HepG2 (cell line): ENCODE measurements around the gene SEMA3F. TPM values are rescaled to one million over a fixed set of nuclear protein-coding genes. Genes with fewer than 3 reads are reported as not detected.
A peak's percentile ranks its signal among the peaks of the same experiment; 100 is the strongest.

ENCODE experiments used
- ATAD3A ChIP-seq: sonication (generic); formaldehyde crosslinking; IDR thresholded peaks from 2 replicates; pipeline ENCODE4 v1.4.0; 2020; ENCODE audit warnings: missing genetic modification reagents
- CBX2 ChIP-seq, 2 experiments: fragments of 200-600 bp in 1 of 2; sonication (generic); formaldehyde crosslinking in 1 of 2; IDR thresholded peaks; 2 replicates each; pipeline versions ENCODE4 v1.7.0 to v1.8.1; 2018 to 2022; ENCODE audit warnings: low read depth in 2 of 2, low read length in 1 of 2, mild to moderate bottlenecking in 1 of 2, missing genetic modification reagents in 1 of 2
- CCDC6 ChIP-seq: sonication (generic); formaldehyde crosslinking; IDR thresholded peaks from 2 replicates; pipeline ENCODE4 v1.8.1; 2022; ENCODE audit warnings: mild to moderate bottlenecking, missing genetic modification reagents, moderate library complexity
- CENPBD1 ChIP-seq: sonication (generic); formaldehyde crosslinking; IDR thresholded peaks from 2 replicates; pipeline ENCODE4 v1.8.0; 2022; ENCODE audit warnings: missing genetic modification reagents, low read depth, mild to moderate bottlenecking, borderline replicate concordance
- ELK4 ChIP-seq: sonication (generic); formaldehyde crosslinking; IDR thresholded peaks from 2 replicates; pipeline ENCODE4 v1.9.0; 2021; ENCODE audit warnings: missing genetic modification reagents, borderline replicate concordance
- EZH2 ChIP-seq: conservative IDR thresholded peaks from 2 replicates; pipeline ENCODE4 v1.6.1; 2012; ENCODE audit warnings: mild to moderate bottlenecking, low read depth, low read length, moderate library complexity
- FOXJ3 ChIP-seq: sonication (generic); formaldehyde crosslinking; IDR thresholded peaks from 2 replicates; pipeline ENCODE4 v1.4.0; 2020; ENCODE audit warnings: missing genetic modification reagents, mild to moderate bottlenecking, borderline replicate concordance
- FOXK2 ChIP-seq: fragments of 450-650 bp; IDR thresholded peaks from 2 replicates; pipeline ENCODE4 v1.6.1; 2016
- FOXP4 ChIP-seq: sonication (generic); formaldehyde crosslinking; IDR thresholded peaks from 2 replicates; pipeline ENCODE4 v1.4.0; 2020; ENCODE audit warnings: missing genetic modification reagents
- GABPB1 ChIP-seq: IDR thresholded peaks from 2 replicates; pipeline ENCODE4 v1.6.1; 2016; ENCODE audit warnings: mild to moderate bottlenecking, missing genetic modification reagents, moderate library complexity, missing compliant biosample characterization
- HNRNPL ChIP-seq: fragments of 200-400 bp; formaldehyde crosslinking; IDR thresholded peaks from 2 replicates; pipeline ENCODE4 v1.6.1; 2017; ENCODE audit warnings: mild to moderate bottlenecking, low read depth, low read length
- KLF11 ChIP-seq: IDR thresholded peaks from 2 replicates; pipeline ENCODE4 v1.6.1; 2016; ENCODE audit warnings: missing compliant biosample characterization
- MAZ ChIP-seq, 2 experiments: sonication (generic) in 1 of 2; formaldehyde crosslinking in 1 of 2; IDR thresholded peaks; 2 replicates each; pipeline versions ENCODE4 v1.5.0 to v1.6.1; 2012 to 2020; ENCODE audit warnings: low read depth in 2 of 2, mild to moderate bottlenecking in 2 of 2, borderline replicate concordance in 1 of 2, improper control_type of control experiment in 1 of 2, low read length in 1 of 2, missing genetic modification reagents in 1 of 2, moderate library complexity in 1 of 2
- NCOR1 ChIP-seq: fragments of 200-600 bp; sonication (generic); IDR thresholded peaks from 2 replicates; pipeline ENCODE4 v1.7.0; 2017; ENCODE audit warnings: antibody characterized with exemption, low read length, borderline replicate concordance
- NRL ChIP-seq: sonication (generic); formaldehyde crosslinking; IDR thresholded peaks from 2 replicates; pipeline ENCODE4 v1.5.0; 2020; ENCODE audit warnings: missing genetic modification reagents, mild to moderate bottlenecking, moderate library complexity, borderline replicate concordance
- RFX1 ChIP-seq: fragments of 450-650 bp; IDR thresholded peaks from 2 replicates; pipeline ENCODE4 v1.6.1; 2017
- SOX6 ChIP-seq, 2 experiments: fragments of 450-650 bp in 1 of 2; sonication (generic) in 1 of 2; formaldehyde crosslinking in 1 of 2; IDR thresholded peaks; 2 replicates each; pipeline versions ENCODE4 v1.4.0 to v1.6.1; 2017 to 2020; ENCODE audit warnings: antibody characterized with exemption in 1 of 2, mild to moderate bottlenecking in 1 of 2, missing genetic modification reagents in 1 of 2
- ZBTB21 ChIP-seq: sonication (generic); formaldehyde crosslinking; IDR thresholded peaks from 2 replicates; pipeline ENCODE4 v1.4.0; 2020; ENCODE audit warnings: missing genetic modification reagents
- ZNF251 ChIP-seq: sonication (generic); formaldehyde crosslinking; IDR thresholded peaks from 2 replicates; pipeline ENCODE4 v1.9.0; 2021; ENCODE audit warnings: mild to moderate bottlenecking, missing genetic modification reagents
- ZNF296 ChIP-seq: sonication (generic); formaldehyde crosslinking; conservative IDR thresholded peaks from 2 replicates; pipeline ENCODE4 v1.5.0; 2020; ENCODE audit warnings: mild to moderate bottlenecking, missing genetic modification reagents
- ZNF30 ChIP-seq: sonication (generic); formaldehyde crosslinking; IDR thresholded peaks from 2 replicates; pipeline ENCODE4 v1.5.0; 2020; ENCODE audit warnings: mild to moderate bottlenecking, missing genetic modification reagents
- ZNF335 ChIP-seq: sonication (generic); formaldehyde crosslinking; IDR thresholded peaks from 2 replicates; pipeline ENCODE4 v1.4.0; 2020; ENCODE audit warnings: missing genetic modification reagents
- ZNF350 ChIP-seq: sonication (generic); formaldehyde crosslinking; IDR thresholded peaks from 2 replicates; pipeline ENCODE4 v1.4.0; 2020; ENCODE audit warnings: mild to moderate bottlenecking, low read depth, missing genetic modification reagents, borderline replicate concordance
- ZNF414 ChIP-seq: sonication (generic); formaldehyde crosslinking; IDR thresholded peaks from 2 replicates; pipeline ENCODE4 v1.5.0; 2020; ENCODE audit warnings: missing genetic modification reagents
- ZNF460 ChIP-seq: sonication (generic); formaldehyde crosslinking; IDR thresholded peaks from 2 replicates; pipeline ENCODE4 v1.5.1; 2020; ENCODE audit warnings: missing genetic modification reagents, mild to moderate bottlenecking, borderline replicate concordance
- polyA plus RNA-seq, 8 experiments: library from polyadenylated mRNA; depleted of rRNA in 3 of 8; stranded (reverse) in 7 of 8; unstranded in 1 of 8; fragments of >200 nt; fragmentation: Illumina TruSeq in 4 of 8; extraction: Trizol in 4 of 8; gene quantifications; 2 replicates each; pipeline versions ENCODE4 v1.2.1 to v1.2.3, GENCODE V29; 2011 to 2016; ENCODE audit warnings: low read depth in 4 of 8, missing spikeins in 1 of 8, mixed read lengths in 1 of 8; ENCODE audit not compliant: insufficient read depth in 1 of 8
- total RNA-seq, 5 experiments: library from RNA; depleted of rRNA; stranded (reverse); fragments of >200 nt; fragmentation: Illumina TruSeq; extraction: Trizol; gene quantifications; 2 replicates each; pipeline ENCODE4 v1.2.3, GENCODE V29; 2016; ENCODE audit warnings: low read depth in 1 of 5

SEMA3F gene
- total and polyA plus RNA-seq, 2 of the 13 experiments (the other 11 are each of a cell fraction or from before 2014, with no cell fraction given), result 7.6 to 17.2 TPM

GRCh38 chr3:50194128-50194902 is 39.2 kb downstream of the SEMA3F start (continued):
- no peak for TF ChIP-seq ELK4 (CRISPR knock-in tag)
- peak; percentile 80; the same call in 1 of the 2 replicates for TF ChIP-seq MAZ (IDR thresholded peaks at IDR 0.05; ENCODE audit: borderline replicate concordance, low read depth, low read length)
- TF ChIP-seq MAZ (CRISPR knock-in tag; IDR thresholded peaks at IDR 0.05; ENCODE audit: low read depth), result peak; percentile 85
- 0 out of 2 replicates have a peak, but pooled peaks have one; percentile 51 for TF ChIP-seq ZNF251
- TF ChIP-seq HNRNPL, result no peak
- TF ChIP-seq ZNF296 (CRISPR knock-in tag), result no peak
- TF ChIP-seq ZNF414 (CRISPR knock-in tag), result no peak
- no peak for TF ChIP-seq NCOR1
- no peak for TF ChIP-seq RFX1
- no peak for TF ChIP-seq FOXK2
- TF ChIP-seq GABPB1, result peak; percentile 59; the same call in 1 of the 2 replicates
- no peak for TF ChIP-seq ZNF30 (CRISPR knock-in tag)
- peak; percentile 77 for TF ChIP-seq ZBTB21
- 0 out of 2 replicates have a peak, but pooled peaks have one; percentile 45 for TF ChIP-seq FOXP4
- no peak for TF ChIP-seq ZNF350
- no peak for TF ChIP-seq KLF11 (CRISPR knock-in tag)
- no peak for TF ChIP-seq CBX2 (IDR thresholded peaks at IDR 0.05; ENCODE audit: low read depth, low read length)
- TF ChIP-seq CBX2 (CRISPR knock-in tag; IDR thresholded peaks at IDR 0.05; ENCODE audit: low read depth), result no peak
- no peak for TF ChIP-seq ZNF460
- TF ChIP-seq CCDC6 (CRISPR knock-in tag), result no peak; the same call in 1 of the 2 replicates
- TF ChIP-seq SOX6 (IDR thresholded peaks at IDR 0.05), result no peak
- no peak for TF ChIP-seq SOX6 (CRISPR knock-in tag; IDR thresholded peaks at IDR 0.05)
- no peak for TF ChIP-seq NRL (CRISPR knock-in tag)
- TF ChIP-seq FOXJ3 (CRISPR knock-in tag), result no peak
- TF ChIP-seq EZH2, result no peak
- TF ChIP-seq CENPBD1 (CRISPR knock-in tag), result no peak
- TF ChIP-seq ZNF335 (CRISPR knock-in tag), result no peak
- no peak for TF ChIP-seq ATAD3A (CRISPR knock-in tag)
